Fibroblast of the aortic adventitia (primary cell): ENCODE results near the gene CAMTA1. TPM values are rescaled to one million over a fixed set of nuclear protein-coding genes. Genes with fewer than 3 reads are reported as not detected.

ENCODE experiments used
- DNase-seq: peaks from one replicate; pipeline ENCODE4 v3.0.0-alpha.2; 2010; ENCODE audit warnings: low read depth
- H3K4me3 ChIP-seq: 2 replicates; pipeline ENCODE4 v1.5.1; 2011; ENCODE audit warnings: low read depth, mild to moderate bottlenecking, control low read depth, low read length, moderate library complexity
- total RNA-seq: library from RNA; depleted of rRNA; stranded (reverse); fragments of >200 nt; gene quantifications from 2 replicates; pipeline ENCODE4 v1.2.3, GENCODE V29; 2012; ENCODE audit warnings: low replicate concordance
- TF ChIP-seq, protein P1 (sequence below): IDR thresholded peaks from 2 replicates; pipeline ENCODE4 v1.5.1; 2011; ENCODE audit warnings: mild to moderate bottlenecking, low read length, control low read depth, inconsistent platforms; ENCODE audit not compliant: insufficient read depth

CAMTA1 gene
- total RNA-seq, 1 donor = 91.9 TPM

GRCh38 chr1:6753320-6754140 lies 31.7 kb upstream of the CAMTA1 start:
- TF ChIP-seq, protein P1, sequence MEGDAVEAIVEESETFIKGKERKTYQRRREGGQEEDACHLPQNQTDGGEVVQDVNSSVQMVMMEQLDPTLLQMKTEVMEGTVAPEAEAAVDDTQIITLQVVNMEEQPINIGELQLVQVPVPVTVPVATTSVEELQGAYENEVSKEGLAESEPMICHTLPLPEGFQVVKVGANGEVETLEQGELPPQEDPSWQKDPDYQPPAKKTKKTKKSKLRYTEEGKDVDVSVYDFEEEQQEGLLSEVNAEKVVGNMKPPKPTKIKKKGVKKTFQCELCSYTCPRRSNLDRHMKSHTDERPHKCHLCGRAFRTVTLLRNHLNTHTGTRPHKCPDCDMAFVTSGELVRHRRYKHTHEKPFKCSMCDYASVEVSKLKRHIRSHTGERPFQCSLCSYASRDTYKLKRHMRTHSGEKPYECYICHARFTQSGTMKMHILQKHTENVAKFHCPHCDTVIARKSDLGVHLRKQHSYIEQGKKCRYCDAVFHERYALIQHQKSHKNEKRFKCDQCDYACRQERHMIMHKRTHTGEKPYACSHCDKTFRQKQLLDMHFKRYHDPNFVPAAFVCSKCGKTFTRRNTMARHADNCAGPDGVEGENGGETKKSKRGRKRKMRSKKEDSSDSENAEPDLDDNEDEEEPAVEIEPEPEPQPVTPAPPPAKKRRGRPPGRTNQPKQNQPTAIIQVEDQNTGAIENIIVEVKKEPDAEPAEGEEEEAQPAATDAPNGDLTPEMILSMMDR = no peak
- no peak overlapping the region for H3K4me3 ChIP-seq
- no peak for DNase-seq

- no peak overlapping the region for H3K4me3 ChIP-seq
- no peak for DNase-seq
- TF ChIP-seq, protein P1 = no peak
Observed at GRCh38 chr1:6756457-6756856, 28.8 kb upstream of the CAMTA1 start.

GRCh38 chr1:6757719-6758435 lies 27.4 kb upstream of the CAMTA1 start:
- DNase-seq = peak; percentile 71
- TF ChIP-seq, protein P1 = no peak
- no peak overlapping the region for H3K4me3 ChIP-seq

DNA sequence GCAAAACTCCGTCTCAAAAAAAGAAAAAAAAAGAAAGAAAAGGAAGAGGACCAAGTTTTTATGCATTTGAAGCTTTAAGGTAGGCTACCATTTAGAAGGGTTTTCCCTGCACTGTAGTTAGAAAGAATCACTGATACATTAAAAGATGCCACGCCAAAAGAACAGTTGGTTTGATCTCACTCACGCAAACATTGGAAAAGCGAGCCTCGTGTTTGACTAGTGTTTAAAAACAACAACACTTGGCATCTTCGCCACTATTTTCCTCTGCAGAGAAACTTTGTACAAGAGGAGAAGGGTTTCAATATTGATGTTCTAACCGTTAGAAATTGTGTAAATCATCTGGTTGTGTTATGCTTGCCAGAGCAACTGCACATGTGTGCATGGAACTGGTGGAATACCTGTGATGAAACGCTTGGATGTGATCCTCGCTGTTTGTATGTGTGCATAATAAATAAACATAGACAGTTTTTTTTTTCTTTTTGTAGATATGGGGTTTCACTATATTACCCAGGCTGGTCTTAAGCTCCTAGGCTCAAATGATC lies 24.0 kb upstream of the CAMTA1 start:
- H3K4me3 ChIP-seq = no peak overlapping the region
- TF ChIP-seq, protein P1 = no peak
- DNase-seq = no peak

DNA sequence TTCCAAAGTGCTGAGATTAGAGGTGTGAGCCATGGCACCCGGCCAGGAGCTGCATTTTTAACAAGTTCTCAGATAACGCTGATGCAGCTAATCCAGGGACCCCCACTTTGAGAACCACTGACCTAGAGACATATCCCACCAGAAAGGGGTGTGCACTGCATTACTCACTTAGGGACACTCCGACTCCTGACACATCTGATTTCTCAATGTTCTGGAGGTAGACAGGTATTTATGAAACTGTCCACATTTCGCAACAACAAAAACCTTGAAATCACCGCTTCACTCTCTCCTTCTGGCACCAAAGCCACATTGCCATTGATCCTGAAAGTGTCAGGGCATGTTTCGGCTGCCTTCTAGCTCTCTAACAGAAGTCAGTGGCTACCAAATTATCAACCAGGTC lies 23.2 kb upstream of the CAMTA1 start:
- TF ChIP-seq, protein P1 = no peak
- no peak overlapping the region for H3K4me3 ChIP-seq
- no peak for DNase-seq

DNA sequence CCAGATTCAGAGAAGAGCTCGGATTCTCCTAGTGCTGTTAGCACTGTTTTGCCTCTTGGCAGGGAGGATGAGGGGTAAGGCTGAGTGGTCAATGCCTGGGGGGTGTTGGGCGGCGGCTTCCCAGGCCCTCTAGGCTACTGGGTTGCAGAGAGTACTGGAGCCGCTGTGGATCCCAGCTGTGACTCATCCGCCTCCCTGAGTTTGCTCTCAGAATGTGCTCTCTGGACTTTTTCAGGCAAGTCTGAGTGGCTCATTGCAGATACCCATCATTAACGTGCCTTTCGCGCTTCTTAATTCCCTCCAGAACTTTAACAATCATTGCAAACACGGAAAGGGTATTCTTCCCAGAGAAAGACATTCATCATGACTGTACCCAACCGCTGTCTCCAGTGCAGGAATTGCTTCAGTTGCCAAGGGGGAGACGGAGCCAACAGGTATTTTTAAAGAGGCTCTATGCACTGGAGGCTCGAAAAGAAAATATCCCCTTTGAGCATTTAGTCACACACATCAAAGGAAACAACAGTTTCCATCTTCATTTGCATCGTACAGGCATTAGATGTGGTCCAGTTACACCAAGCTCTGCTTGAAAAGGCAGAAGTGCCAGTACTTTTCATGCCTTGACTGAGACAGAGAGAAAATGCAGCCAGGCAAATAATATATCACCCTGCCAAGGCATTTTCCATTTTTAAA lies 14.4 kb upstream of the CAMTA1 start:
- no peak overlapping the region for H3K4me3 ChIP-seq
- TF ChIP-seq, protein P1 = no peak
- peak; percentile 60 for DNase-seq
